Measurements from ENCODE around the gene PLCE1. TPM values are rescaled to one million over a fixed set of nuclear protein-coding genes. Genes with fewer than 3 reads are reported as not detected.

Gene PLCE1
- total and polyA plus RNA-seq, 2 of the 13 experiments (the other 11 are each of a cell fraction or from before 2014, with no cell fraction given), result 0.04 TPM; not detected in 1

GRCh38 chr10:94002156-94002555, 8.4 kb downstream of the PLCE1 start (continued):
- no peak for TF ChIP-seq ZBTB7A (CRISPR knock-in tag; IDR thresholded peaks at IDR 0.05)
- TF ChIP-seq, protein P1, sequence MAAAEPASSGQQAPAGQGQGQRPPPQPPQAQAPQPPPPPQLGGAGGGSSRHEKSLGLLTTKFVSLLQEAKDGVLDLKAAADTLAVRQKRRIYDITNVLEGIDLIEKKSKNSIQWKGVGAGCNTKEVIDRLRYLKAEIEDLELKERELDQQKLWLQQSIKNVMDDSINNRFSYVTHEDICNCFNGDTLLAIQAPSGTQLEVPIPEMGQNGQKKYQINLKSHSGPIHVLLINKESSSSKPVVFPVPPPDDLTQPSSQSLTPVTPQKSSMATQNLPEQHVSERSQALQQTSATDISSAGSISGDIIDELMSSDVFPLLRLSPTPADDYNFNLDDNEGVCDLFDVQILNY (CRISPR knock-in tag; conservative IDR thresholded peaks at IDR 0.05), result no peak
- TF ChIP-seq, protein P2, sequence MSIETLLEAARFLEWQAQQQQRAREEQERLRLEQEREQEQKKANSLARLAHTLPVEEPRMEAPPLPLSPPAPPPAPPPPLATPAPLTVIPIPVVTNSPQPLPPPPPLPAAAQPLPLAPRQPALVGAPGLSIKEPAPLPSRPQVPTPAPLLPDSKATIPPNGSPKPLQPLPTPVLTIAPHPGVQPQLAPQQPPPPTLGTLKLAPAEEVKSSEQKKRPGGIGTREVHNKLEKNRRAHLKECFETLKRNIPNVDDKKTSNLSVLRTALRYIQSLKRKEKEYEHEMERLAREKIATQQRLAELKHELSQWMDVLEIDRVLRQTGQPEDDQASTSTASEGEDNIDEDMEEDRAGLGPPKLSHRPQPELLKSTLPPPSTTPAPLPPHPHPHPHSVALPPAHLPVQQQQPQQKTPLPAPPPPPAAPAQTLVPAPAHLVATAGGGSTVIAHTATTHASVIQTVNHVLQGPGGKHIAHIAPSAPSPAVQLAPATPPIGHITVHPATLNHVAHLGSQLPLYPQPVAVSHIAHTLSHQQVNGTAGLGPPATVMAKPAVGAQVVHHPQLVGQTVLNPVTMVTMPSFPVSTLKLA (IDR thresholded peaks at IDR 0.05), result no peak
- TF ChIP-seq TFE3 (CRISPR knock-in tag; IDR thresholded peaks at IDR 0.05), result no peak
- no peak for TF ChIP-seq ZNF3 (CRISPR knock-in tag; IDR thresholded peaks at IDR 0.05)
- TF ChIP-seq ZBTB33 (CRISPR knock-in tag; IDR thresholded peaks at IDR 0.05), result no peak
- no peak for TF ChIP-seq NRL (CRISPR knock-in tag; IDR thresholded peaks at IDR 0.05; ENCODE audit: borderline replicate concordance)
- TF ChIP-seq ISL2 (CRISPR knock-in tag; IDR thresholded peaks at IDR 0.05), result no peak
- TF ChIP-seq ZNF724P (CRISPR knock-in tag; IDR thresholded peaks at IDR 0.05; ENCODE audit: borderline replicate concordance), result no peak
- TF ChIP-seq RNF2 (conservative IDR thresholded peaks at IDR 0.05; ENCODE audit: low read depth), result no peak
- TF ChIP-seq, protein P3, sequence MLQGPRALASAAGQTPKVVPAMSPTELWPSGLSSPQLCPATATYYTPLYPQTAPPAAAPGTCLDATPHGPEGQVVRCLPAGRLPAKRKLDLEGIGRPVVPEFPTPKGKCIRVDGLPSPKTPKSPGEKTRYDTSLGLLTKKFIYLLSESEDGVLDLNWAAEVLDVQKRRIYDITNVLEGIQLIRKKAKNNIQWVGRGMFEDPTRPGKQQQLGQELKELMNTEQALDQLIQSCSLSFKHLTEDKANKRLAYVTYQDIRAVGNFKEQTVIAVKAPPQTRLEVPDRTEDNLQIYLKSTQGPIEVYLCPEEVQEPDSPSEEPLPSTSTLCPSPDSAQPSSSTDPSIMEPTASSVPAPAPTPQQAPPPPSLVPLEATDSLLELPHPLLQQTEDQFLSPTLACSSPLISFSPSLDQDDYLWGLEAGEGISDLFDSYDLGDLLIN (CRISPR knock-in tag; IDR thresholded peaks at IDR 0.05; ENCODE audit: borderline replicate concordance), result no peak
